ENCODE results near the gene PLCG2.
"Not testable (repeated sequence)": the region's sequence is repeated elsewhere in the genome, so short reads cannot be mapped to it uniquely, and the experiment has no call there.

Gene PLCG2

GRCh38 chr16:81942007-81942601 is 163.0 kb downstream of the PLCG2 start:
- DNase-seq: no peak

- DNase-seq: peak; percentile 78
Observed at GRCh38 chr16:81945665-81946064, 166.6 kb downstream of the PLCG2 start.

- DNase-seq: peak; percentile 79
Observed at GRCh38 chr16:81946206-81946605, 167.1 kb downstream of the PLCG2 start.

GRCh38 chr16:81951564-81951963 is 172.5 kb downstream of the PLCG2 start:
- no peak for DNase-seq

- DNase-seq: no peak
Observed at GRCh38 chr16:81956213-81956948, 177.3 kb downstream of the PLCG2 start.

GRCh38 chr16:81964808-81965207 is 185.7 kb downstream of the PLCG2 start:
- DNase-seq: no peak

- no peak for DNase-seq
Observed at GRCh38 chr16:81967358-81967757, 188.3 kb downstream of the PLCG2 start.

- no peak for DNase-seq
Observed at GRCh38 chr16:81971853-81972252, 192.8 kb downstream of the PLCG2 start.

GRCh38 chr16:81973737-81974136 is 194.6 kb downstream of the PLCG2 start:
- DNase-seq: no peak

GRCh38 chr16:81975637-81976036 is 196.5 kb downstream of the PLCG2 start:
- no peak for DNase-seq

- not testable (repeated sequence) for DNase-seq
Observed at GRCh38 chr16:81977335-81977942, 198.3 kb downstream of the PLCG2 start.

GRCh38 chr16:81987121-81987520 is 208.0 kb downstream of the PLCG2 start:
- no peak for DNase-seq

GRCh38 chr16:81987706-81988105 is 208.6 kb downstream of the PLCG2 start:
- no peak for DNase-seq

- DNase-seq: no peak
Observed at GRCh38 chr16:81992859-81993258, 213.8 kb downstream of the PLCG2 start.

- DNase-seq: no peak
Observed at GRCh38 chr16:81994485-81994884, 215.4 kb downstream of the PLCG2 start.

- DNase-seq: no peak
Observed at GRCh38 chr16:81995651-81996050, 216.6 kb downstream of the PLCG2 start.

GRCh38 chr16:81996664-81997509 is 217.8 kb downstream of the PLCG2 start:
- peak; percentile 67 for DNase-seq

- peak; percentile 87 for DNase-seq
Observed at GRCh38 chr16:81997738-81998137, 218.6 kb downstream of the PLCG2 start.

GRCh38 chr16:82002831-82003230 is 223.7 kb downstream of the PLCG2 start:
- DNase-seq: no peak

- no peak for DNase-seq
Observed at GRCh38 chr16:82004601-82005000, 225.5 kb downstream of the PLCG2 start.

- no peak for DNase-seq
Observed at GRCh38 chr16:82005027-82005830, 226.1 kb downstream of the PLCG2 start.

GRCh38 chr16:82006036-82006435 is 226.9 kb downstream of the PLCG2 start:
- no peak for DNase-seq

Data from fibroblast of skin of back (primary cell).